ENCODE measurements around the gene KCNH1.

KCNH1 gene

GRCh38 chr1:210648588-210649269, 485.2 kb downstream of the KCNH1 start:
- DNase-seq (ENCODE audit: low spot score): no peak

GRCh38 chr1:210647406-210648333, 486.3 kb downstream of the KCNH1 start:
- no peak for DNase-seq (ENCODE audit: low spot score)

- no peak for DNase-seq (ENCODE audit: low spot score)
These were observed 487.7 kb downstream of the KCNH1 start for GRCh38 chr1:210646258-210646616.

GRCh38 chr1:210645582-210646257, 488.2 kb downstream of the KCNH1 start:
- peak; percentile 53 for DNase-seq (ENCODE audit: low spot score)

- no peak for DNase-seq (ENCODE audit: low spot score)
These were observed 492.4 kb downstream of the KCNH1 start for GRCh38 chr1:210641582-210641981.

- DNase-seq (ENCODE audit: low spot score): no peak
These were observed 498.8 kb downstream of the KCNH1 start for GRCh38 chr1:210635108-210635507.

- DNase-seq (ENCODE audit: low spot score): peak; percentile 75
These were observed 500.3 kb downstream of the KCNH1 start for GRCh38 chr1:210633636-210634035.

- no peak for DNase-seq (ENCODE audit: low spot score)
These were observed 500.8 kb downstream of the KCNH1 start for GRCh38 chr1:210633140-210633539.

- DNase-seq (ENCODE audit: low spot score): peak; percentile 73
These were observed 502.5 kb downstream of the KCNH1 start for GRCh38 chr1:210631399-210631798.

GRCh38 chr1:210629276-210629675, 504.7 kb downstream of the KCNH1 start:
- DNase-seq (ENCODE audit: low spot score): no peak

- no peak for DNase-seq (ENCODE audit: low spot score)
These were observed 506.2 kb downstream of the KCNH1 start for GRCh38 chr1:210627755-210628154.
